22Rv1 (cell line): ENCODE results near the gene CTDP1.

ENCODE experiments used
- H3K27ac ChIP-seq: fragments of 450-650 bp; 2 replicates; pipeline ENCODE4 v1.5.1; 2017
- ZFX ChIP-seq: fragments of 450-650 bp; IDR thresholded peaks from 2 replicates; pipeline ENCODE4 v1.6.1; 2017; ENCODE audit warnings: antibody characterized with exemption, borderline replicate concordance
- TF ChIP-seq, protein P1 (sequence below): fragments of 450-650 bp; IDR thresholded peaks from 2 replicates; pipeline ENCODE4 v1.5.1; 2017; ENCODE audit warnings: mild to moderate bottlenecking

CTDP1 gene, protein sequence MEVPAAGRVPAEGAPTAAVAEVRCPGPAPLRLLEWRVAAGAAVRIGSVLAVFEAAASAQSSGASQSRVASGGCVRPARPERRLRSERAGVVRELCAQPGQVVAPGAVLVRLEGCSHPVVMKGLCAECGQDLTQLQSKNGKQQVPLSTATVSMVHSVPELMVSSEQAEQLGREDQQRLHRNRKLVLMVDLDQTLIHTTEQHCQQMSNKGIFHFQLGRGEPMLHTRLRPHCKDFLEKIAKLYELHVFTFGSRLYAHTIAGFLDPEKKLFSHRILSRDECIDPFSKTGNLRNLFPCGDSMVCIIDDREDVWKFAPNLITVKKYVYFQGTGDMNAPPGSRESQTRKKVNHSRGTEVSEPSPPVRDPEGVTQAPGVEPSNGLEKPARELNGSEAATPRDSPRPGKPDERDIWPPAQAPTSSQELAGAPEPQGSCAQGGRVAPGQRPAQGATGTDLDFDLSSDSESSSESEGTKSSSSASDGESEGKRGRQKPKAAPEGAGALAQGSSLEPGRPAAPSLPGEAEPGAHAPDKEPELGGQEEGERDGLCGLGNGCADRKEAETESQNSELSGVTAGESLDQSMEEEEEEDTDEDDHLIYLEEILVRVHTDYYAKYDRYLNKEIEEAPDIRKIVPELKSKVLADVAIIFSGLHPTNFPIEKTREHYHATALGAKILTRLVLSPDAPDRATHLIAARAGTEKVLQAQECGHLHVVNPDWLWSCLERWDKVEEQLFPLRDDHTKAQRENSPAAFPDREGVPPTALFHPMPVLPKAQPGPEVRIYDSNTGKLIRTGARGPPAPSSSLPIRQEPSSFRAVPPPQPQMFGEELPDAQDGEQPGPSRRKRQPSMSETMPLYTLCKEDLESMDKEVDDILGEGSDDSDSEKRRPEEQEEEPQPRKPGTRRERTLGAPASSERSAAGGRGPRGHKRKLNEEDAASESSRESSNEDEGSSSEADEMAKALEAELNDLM

GRCh38 chr18:79679552-79680099, at the start of gene CTDP1:
CTDP1 (plus strand) TSS chr18:79679803; CDS start chr18:79679948, 145 bp downstream.
- no peak for TF ChIP-seq ZFX
- TF ChIP-seq, protein P1, sequence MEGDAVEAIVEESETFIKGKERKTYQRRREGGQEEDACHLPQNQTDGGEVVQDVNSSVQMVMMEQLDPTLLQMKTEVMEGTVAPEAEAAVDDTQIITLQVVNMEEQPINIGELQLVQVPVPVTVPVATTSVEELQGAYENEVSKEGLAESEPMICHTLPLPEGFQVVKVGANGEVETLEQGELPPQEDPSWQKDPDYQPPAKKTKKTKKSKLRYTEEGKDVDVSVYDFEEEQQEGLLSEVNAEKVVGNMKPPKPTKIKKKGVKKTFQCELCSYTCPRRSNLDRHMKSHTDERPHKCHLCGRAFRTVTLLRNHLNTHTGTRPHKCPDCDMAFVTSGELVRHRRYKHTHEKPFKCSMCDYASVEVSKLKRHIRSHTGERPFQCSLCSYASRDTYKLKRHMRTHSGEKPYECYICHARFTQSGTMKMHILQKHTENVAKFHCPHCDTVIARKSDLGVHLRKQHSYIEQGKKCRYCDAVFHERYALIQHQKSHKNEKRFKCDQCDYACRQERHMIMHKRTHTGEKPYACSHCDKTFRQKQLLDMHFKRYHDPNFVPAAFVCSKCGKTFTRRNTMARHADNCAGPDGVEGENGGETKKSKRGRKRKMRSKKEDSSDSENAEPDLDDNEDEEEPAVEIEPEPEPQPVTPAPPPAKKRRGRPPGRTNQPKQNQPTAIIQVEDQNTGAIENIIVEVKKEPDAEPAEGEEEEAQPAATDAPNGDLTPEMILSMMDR, result no peak; the same call in 1 of the 2 replicates

GRCh38 chr18:79630281-79631095, 49.1 kb upstream of the CTDP1 start:
- H3K27ac ChIP-seq, result no peak overlapping the region
- TF ChIP-seq, protein P1, result no peak
- no peak for TF ChIP-seq ZFX

More at GRCh38 chr18:79679552-79680099, at the start of gene CTDP1:
- peak within 1 kb of the TSS; percentile 90 for H3K27ac ChIP-seq

GRCh38 chr18:79631096-79631507, 48.5 kb upstream of the CTDP1 start:
- no peak for TF ChIP-seq ZFX
- TF ChIP-seq, protein P1, result no peak
- no peak overlapping the region for H3K27ac ChIP-seq

DNA sequence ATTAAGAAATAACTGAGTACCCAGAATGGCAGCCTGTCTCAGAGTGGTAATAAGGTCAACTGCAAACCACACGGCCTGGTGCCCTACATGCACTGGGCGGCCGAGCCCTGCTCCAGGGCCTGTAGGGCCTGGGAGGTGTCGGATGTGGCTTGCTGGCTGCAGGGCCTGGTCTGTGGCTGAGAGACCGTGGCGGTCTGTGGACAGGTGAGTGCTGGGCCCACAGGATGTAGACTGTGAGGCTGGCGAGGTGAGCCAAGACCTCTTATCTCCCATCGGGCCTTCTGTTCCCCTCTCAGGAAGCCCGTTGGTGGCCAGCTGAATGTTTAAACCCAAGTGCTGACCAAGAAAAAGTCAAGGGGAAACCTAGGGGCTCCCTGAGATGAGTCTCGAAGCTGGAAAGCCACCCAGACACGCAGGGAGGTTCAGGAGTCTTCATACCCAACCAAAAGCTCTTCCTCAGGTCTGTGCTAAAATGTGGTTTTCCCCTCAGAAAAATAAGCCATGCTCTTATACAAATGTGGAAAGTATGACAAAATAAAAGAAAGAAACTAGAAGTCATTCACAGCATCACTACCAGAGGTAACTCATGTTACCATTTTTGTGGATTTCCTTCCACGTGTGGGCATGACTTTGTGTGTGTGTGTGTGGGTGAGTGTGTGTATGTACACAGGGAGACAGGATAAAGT, 47.7 kb upstream of the CTDP1 start:
- no peak overlapping the region for H3K27ac ChIP-seq
- TF ChIP-seq ZFX, result no peak
- TF ChIP-seq, protein P1, result no peak

- TF ChIP-seq, protein P1, result no peak
- TF ChIP-seq ZFX, result no peak
- no peak overlapping the region for H3K27ac ChIP-seq
Measured at GRCh38 chr18:79632765-79633164, 46.8 kb upstream of the CTDP1 start.

DNA sequence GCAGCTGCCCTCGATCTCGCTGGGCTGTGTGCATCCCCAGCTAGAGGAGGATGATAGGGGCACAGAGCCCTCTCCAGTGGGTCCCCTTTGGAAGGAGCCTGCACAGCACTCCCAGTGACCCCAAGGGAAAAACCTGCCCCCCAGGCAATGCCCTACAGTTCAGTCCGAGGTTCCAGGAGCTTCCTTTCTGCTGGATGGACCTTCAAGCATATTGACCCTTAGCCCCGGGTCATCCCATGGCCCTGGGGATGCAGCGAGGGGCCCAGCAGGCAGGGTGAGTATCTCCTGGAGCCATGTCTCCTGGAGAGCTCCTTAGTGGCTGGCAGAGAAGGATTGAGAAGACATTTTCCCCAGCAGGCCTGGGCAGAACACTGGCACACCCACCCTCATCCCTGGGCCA, 45.4 kb upstream of the CTDP1 start:
- no peak overlapping the region for H3K27ac ChIP-seq
- TF ChIP-seq, protein P1, result no peak
- no peak for TF ChIP-seq ZFX
